HG03565 (cell line): ENCODE measurements around the gene EXOC4.
"Not testable (repeated sequence)": the region's sequence is repeated elsewhere in the genome, so short reads cannot be mapped to it uniquely, and the experiment has no call there.

ENCODE experiments used
- ATAC-seq: cut with Tn5 transposase; IDR thresholded peaks from one replicate; pipeline ENCODE4 v1.9.1; 2021; ENCODE audit warnings: mild to moderate bottlenecking, moderate library complexity; ENCODE audit not compliant: unreplicated experiment

The EXOC4 gene

GRCh38 chr7:133775201-133775600 is 522.3 kb downstream of the EXOC4 start:
- no peak for ATAC-seq

- no peak for ATAC-seq
Observed at GRCh38 chr7:133776266-133776665, 523.4 kb downstream of the EXOC4 start.

- ATAC-seq = no peak
Observed at GRCh38 chr7:133777701-133778100, 524.8 kb downstream of the EXOC4 start.

- peak; percentile 92 for ATAC-seq
Observed at GRCh38 chr7:133778472-133778871, 525.6 kb downstream of the EXOC4 start.

- ATAC-seq = not testable (repeated sequence)
Observed at GRCh38 chr7:133779538-133779937, 526.7 kb downstream of the EXOC4 start.

GRCh38 chr7:133780912-133781311 is 528.0 kb downstream of the EXOC4 start:
- ATAC-seq = no peak

GRCh38 chr7:133781486-133782090 is 528.7 kb downstream of the EXOC4 start:
- ATAC-seq = no peak

- no peak for ATAC-seq
Observed at GRCh38 chr7:133782470-133782869, 529.6 kb downstream of the EXOC4 start.

- no peak for ATAC-seq
Observed at GRCh38 chr7:133783276-133783675, 530.4 kb downstream of the EXOC4 start.

- no peak for ATAC-seq
Observed at GRCh38 chr7:133784486-133785001, 531.7 kb downstream of the EXOC4 start.

GRCh38 chr7:133786401-133786937 is 533.6 kb downstream of the EXOC4 start:
- ATAC-seq = no peak

GRCh38 chr7:133789974-133790373 is 537.1 kb downstream of the EXOC4 start:
- ATAC-seq = no peak

- ATAC-seq = no peak
Observed at GRCh38 chr7:133790911-133791310, 538.0 kb downstream of the EXOC4 start.

- no peak for ATAC-seq
Observed at GRCh38 chr7:133794479-133794878, 541.6 kb downstream of the EXOC4 start.

GRCh38 chr7:133795068-133795665 is 542.3 kb downstream of the EXOC4 start:
- no peak for ATAC-seq

GRCh38 chr7:133796782-133797745 is 544.2 kb downstream of the EXOC4 start:
- ATAC-seq = no peak

- no peak for ATAC-seq
Observed at GRCh38 chr7:133797818-133798520, 545.1 kb downstream of the EXOC4 start.

GRCh38 chr7:133801341-133801740 is 548.5 kb downstream of the EXOC4 start:
- no peak for ATAC-seq

GRCh38 chr7:133804127-133804526 is 551.2 kb downstream of the EXOC4 start:
- peak; percentile 64 for ATAC-seq

GRCh38 chr7:133805426-133805825 is 552.5 kb downstream of the EXOC4 start:
- ATAC-seq = no peak
